Measurements from ENCODE around the gene KHK.

Gene KHK

DNA sequence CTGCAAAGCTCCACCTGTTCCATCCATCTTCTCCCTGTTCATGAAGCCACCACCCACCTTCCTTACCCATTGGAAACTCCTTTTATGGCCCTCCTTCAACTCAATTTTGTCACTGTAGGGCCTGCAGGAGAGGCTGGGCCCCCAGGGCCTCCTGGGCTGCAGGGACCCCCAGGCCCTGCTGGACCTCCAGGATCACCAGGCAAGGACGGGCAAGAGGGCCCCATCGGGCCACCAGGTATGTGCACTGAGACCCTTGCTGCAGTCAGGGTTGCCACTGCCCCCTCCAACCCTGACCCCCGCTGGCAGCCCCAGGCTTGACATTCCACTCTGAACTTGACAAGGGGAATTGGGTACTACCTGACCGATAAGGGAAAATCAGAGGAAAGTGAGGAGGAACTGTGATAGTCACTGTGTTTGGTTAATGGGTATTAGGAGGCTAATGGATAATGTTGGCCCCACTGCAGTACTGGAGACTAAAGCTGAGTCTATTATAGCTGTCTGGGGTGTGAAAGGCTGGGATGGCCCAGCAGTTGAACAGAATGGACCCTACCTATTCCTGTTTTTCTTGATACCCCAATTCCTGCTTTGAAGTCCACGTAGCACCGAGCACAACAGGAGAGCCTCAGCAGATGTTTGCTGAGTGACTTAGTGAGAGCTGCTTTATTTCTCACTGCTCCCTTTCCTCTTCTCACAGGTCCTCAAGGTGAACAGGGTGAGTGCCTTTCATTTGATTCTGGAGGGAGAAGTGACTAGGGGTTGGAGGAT, 2.1 kb upstream of the KHK start:
- DNase-seq (ENCODE audit: low spot score), result no peak
- in situ Hi-C loops (cut with MboI; ENCODE audit: low pct_unique_long_range_greater_than_20kb, low sequenced_read_pairs, unreplicated experiment), result no loop called here
- no peak for TF ChIP-seq CTCF (IDR thresholded peaks at IDR 0.05; ENCODE audit: extremely low read depth, insufficient read depth, missing control alignments)

DNA sequence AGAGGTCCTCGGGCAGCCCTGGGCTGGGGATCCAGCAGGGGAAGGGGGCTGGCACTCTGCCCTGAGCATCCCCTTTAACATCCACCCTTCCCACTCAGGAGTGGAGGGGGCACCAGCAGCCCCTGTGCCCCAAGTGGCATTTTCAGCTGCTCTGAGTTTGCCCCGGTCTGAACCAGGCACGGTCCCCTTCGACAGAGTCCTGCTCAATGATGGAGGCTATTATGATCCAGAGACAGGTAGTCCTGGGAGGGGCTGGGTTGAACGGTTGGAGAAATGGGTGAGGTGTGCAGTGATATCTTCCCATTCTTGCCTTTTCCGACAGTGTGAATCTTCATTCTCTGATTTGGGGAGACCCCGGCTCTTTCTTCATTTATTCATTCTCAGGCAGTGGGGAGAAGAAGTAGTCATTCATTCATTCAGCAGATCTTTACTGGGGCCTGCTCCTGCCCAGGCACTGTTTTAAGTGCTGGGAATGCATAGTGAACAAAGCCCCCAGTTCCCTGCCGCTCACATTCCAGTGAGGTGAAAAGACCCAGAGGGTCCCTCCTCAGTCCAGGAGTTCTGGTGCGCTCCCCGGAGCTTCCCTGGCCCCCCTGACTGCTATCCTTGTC, 1.4 kb upstream of the KHK start:
- TF ChIP-seq CTCF (IDR thresholded peaks at IDR 0.05; ENCODE audit: extremely low read depth, insufficient read depth, missing control alignments), result no peak
- no peak for DNase-seq (ENCODE audit: low spot score)
- in situ Hi-C loops (cut with MboI; ENCODE audit: low pct_unique_long_range_greater_than_20kb, low sequenced_read_pairs, unreplicated experiment), result no loop called here

DNA sequence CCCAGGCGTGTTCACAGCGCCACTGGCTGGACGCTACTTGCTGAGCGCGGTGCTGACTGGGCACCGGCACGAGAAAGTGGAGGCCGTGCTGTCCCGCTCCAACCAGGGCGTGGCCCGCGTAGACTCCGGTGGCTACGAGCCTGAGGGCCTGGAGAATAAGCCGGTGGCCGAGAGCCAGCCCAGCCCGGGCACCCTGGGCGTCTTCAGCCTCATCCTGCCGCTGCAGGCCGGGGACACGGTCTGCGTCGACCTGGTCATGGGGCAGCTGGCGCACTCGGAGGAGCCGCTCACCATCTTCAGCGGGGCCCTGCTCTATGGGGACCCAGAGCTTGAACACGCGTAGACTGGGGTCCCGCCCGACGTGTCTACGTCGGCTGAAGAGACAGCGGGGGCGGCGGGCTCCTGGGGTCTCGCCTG, 891 bp upstream of the KHK start:
- peak; percentile 58 for TF ChIP-seq CTCF (IDR thresholded peaks at IDR 0.05; ENCODE audit: extremely low read depth, insufficient read depth, missing control alignments)
- peak; percentile 66 for DNase-seq (ENCODE audit: low spot score)
- in situ Hi-C loops (cut with MboI; ENCODE audit: low pct_unique_long_range_greater_than_20kb, low sequenced_read_pairs, unreplicated experiment), result no loop called here

DNA sequence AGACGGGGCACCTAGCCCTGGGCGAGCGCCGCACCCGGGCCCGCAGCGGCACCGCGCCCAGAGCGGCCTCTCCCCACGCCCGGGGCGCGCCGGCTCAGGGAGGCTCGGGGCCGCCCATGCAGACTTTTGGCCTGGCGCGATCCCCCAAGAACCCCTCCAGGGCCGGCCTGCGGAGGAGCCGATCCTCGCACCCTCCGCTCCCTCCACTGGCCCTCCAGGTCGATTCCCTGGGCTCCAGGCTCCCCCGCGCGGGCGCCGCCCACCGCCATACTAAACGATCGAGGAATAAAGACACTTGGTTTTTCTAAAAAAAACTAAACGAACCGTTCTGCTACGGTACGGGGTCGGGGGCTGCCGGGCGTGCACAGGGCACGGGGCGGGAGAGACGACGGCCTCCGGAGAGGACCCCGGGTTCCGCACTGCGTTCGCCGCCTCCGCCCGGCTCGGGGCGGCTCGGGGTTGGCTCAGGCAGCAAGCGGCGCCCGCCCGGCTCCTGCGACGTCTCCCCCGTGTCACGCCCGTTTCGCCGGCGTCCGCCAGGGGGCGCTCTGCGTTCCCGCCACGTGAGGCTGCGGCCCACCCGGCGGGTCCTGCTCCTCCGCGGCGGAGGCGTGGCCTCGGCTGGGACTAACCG, 365 bp upstream of the KHK start:
- DNase-seq (ENCODE audit: low spot score), result peak; percentile 100
- in situ Hi-C loops (cut with MboI; ENCODE audit: low pct_unique_long_range_greater_than_20kb, low sequenced_read_pairs, unreplicated experiment), result no loop called here
- peak; percentile 97 for TF ChIP-seq CTCF (IDR thresholded peaks at IDR 0.05; ENCODE audit: extremely low read depth, insufficient read depth, missing control alignments)

GRCh38 chr2:27087823-27088410, 1.3 kb downstream of the KHK start:
- TF ChIP-seq CTCF (IDR thresholded peaks at IDR 0.05; ENCODE audit: extremely low read depth, insufficient read depth, missing control alignments), result no peak
- DNase-seq (ENCODE audit: low spot score), result no peak
- in situ Hi-C loops (cut with MboI; ENCODE audit: low pct_unique_long_range_greater_than_20kb, low sequenced_read_pairs, unreplicated experiment), result no loop called here

GRCh38 chr2:27088634-27089033, 2.1 kb downstream of the KHK start:
- in situ Hi-C loops (cut with MboI; ENCODE audit: low pct_unique_long_range_greater_than_20kb, low sequenced_read_pairs, unreplicated experiment), result no loop called here
- no peak for DNase-seq (ENCODE audit: low spot score)
- no peak for TF ChIP-seq CTCF (IDR thresholded peaks at IDR 0.05; ENCODE audit: extremely low read depth, insufficient read depth, missing control alignments)

Measured in GM13977 (cell line).